ENCODE results near the gene SCAMP2. TPM values are rescaled to one million over a fixed set of nuclear protein-coding genes. Genes with fewer than 3 reads are reported as not detected.

Gene SCAMP2
- polyA plus RNA-seq, 3 donors, result 124 to 158 (median 124) TPM

DNA sequence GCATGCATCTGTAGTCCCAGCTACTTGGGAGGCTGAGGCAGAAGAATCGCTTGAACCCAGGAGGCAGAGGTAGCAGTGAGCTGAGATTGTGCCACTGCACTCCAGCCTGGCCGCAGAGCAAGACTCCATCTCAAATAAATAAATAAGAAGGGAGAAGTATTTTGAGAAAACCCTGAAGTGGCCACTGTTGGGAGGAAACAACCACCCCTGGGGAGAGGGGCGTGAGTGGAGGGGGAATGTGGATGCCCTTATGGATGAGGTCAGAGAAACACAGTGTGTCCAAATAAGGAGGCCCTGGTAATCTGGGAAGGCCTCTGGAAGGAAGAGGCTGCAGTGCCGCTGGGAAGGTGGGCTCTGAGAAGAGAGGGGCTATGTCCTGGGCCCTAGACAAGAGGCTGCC is 50.9 kb downstream of the SCAMP2 start:
- no peaks in the 10 kb centered on the region for H4K20me1 ChIP-seq (ENCODE audit: insufficient read depth, low read length)
- WGBS (ENCODE audit: insufficient coverage), result 94% methylated on average over 2 of the region's 4 CpGs
- no peak overlapping the region for H3K9ac ChIP-seq (ENCODE audit: insufficient read depth, low read length, poor library complexity, severe bottlenecking)
- H3K36me3 Mint-ChIP-seq, result no peaks in the 10 kb centered on the region
- H3K9me3 Mint-ChIP-seq, result peaks cover 0 to 2% (median 0%) of the 10 kb centered on the region in 7 donors
- H3K4me1 Mint-ChIP-seq, result peaks cover 17% of the 10 kb centered on the region
- no peak for DNase-seq
- H3K4me3 ChIP-seq (replicated peaks in 1 of 3; ENCODE audit: low read depth in 2 of 3, low read length in 3 of 3), result no peak overlapping the region
- H3K4me2 ChIP-seq (replicated peaks; ENCODE audit: extremely low read depth, low read length, poor library complexity, severe bottlenecking), result no peak overlapping the region
- peaks cover 5 to 22% of the 10 kb centered on the region in 2 donors for H3K4me1 ChIP-seq (ENCODE audit: control insufficient read depth in 1 of 2, insufficient read depth in 2 of 2, low read length in 2 of 2)
- H3K4me3 Mint-ChIP-seq, result no peak overlapping the region
- H3K9me3 ChIP-seq (replicated peaks in 1 of 2; ENCODE audit: control insufficient read depth in 1 of 2, insufficient read depth in 1 of 2, low read length in 2 of 2), result no peaks in the 10 kb centered on the region
- TF ChIP-seq, protein P1, sequence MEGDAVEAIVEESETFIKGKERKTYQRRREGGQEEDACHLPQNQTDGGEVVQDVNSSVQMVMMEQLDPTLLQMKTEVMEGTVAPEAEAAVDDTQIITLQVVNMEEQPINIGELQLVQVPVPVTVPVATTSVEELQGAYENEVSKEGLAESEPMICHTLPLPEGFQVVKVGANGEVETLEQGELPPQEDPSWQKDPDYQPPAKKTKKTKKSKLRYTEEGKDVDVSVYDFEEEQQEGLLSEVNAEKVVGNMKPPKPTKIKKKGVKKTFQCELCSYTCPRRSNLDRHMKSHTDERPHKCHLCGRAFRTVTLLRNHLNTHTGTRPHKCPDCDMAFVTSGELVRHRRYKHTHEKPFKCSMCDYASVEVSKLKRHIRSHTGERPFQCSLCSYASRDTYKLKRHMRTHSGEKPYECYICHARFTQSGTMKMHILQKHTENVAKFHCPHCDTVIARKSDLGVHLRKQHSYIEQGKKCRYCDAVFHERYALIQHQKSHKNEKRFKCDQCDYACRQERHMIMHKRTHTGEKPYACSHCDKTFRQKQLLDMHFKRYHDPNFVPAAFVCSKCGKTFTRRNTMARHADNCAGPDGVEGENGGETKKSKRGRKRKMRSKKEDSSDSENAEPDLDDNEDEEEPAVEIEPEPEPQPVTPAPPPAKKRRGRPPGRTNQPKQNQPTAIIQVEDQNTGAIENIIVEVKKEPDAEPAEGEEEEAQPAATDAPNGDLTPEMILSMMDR (IDR thresholded peaks at IDR 0.05), result no peak
- H3K27ac Mint-ChIP-seq, result no peak overlapping the region
- H3K79me2 ChIP-seq (ENCODE audit: insufficient read depth, low read length), result no peaks in the 10 kb centered on the region
- intact Hi-C loops (cut with micrococcal nuclease), result no loop called here
- no peak overlapping the region for H3K27ac ChIP-seq (ENCODE audit: low read depth in 1 of 2, low read length in 2 of 2)
- H3K36me3 ChIP-seq (replicated peaks in 1 of 2; ENCODE audit: control insufficient read depth in 1 of 2, insufficient read depth in 2 of 2, low read length in 2 of 2), result no peaks in the 10 kb centered on the region
- H3K27me3 ChIP-seq (ENCODE audit: control insufficient read depth in 2 of 2, insufficient read depth in 2 of 2, low read length in 2 of 2), result peaks cover 4 to 17% of the 10 kb centered on the region in 2 donors
- peaks cover 15 to 29% (median 26%) of the 10 kb centered on the region in 3 donors for H3K27me3 Mint-ChIP-seq (ENCODE audit: low read depth in 3 of 3)
- no peak overlapping the region for H2AFZ ChIP-seq (ENCODE audit: insufficient read depth, low read depth, low read length, poor library complexity, severe bottlenecking)

- Histone ChIP-seq H3K27ac (ENCODE audit: low read depth in 1 of 2, low read length in 2 of 2) (no peak overlapping the region), H3K9me3 (replicated peaks in 1 of 2; ENCODE audit: control insufficient read depth in 1 of 2, insufficient read depth in 1 of 2, low read length in 2 of 2) (no peaks in the 10 kb centered on the region), H3K36me3 (replicated peaks in 1 of 2; ENCODE audit: control insufficient read depth in 1 of 2, insufficient read depth in 2 of 2, low read length in 2 of 2) (no peaks in the 10 kb centered on the region), H3K4me1 (ENCODE audit: control insufficient read depth in 1 of 2, insufficient read depth in 2 of 2, low read length in 2 of 2) (peaks cover 5 to 22% of the 10 kb centered on the region in 2 donors), H3K4me3 (replicated peaks in 1 of 3; ENCODE audit: low read depth in 2 of 3, low read length in 3 of 3) (no peak overlapping the region), H3K79me2 (ENCODE audit: insufficient read depth, low read length) (no peaks in the 10 kb centered on the region), H4K20me1 (ENCODE audit: insufficient read depth, low read length) (no peaks in the 10 kb centered on the region), H3K4me2 (replicated peaks; ENCODE audit: extremely low read depth, low read length, poor library complexity, severe bottlenecking) (no peak overlapping the region), H3K27me3 (ENCODE audit: control insufficient read depth in 2 of 2, insufficient read depth in 2 of 2, low read length in 2 of 2) (peaks cover 0 to 13% of the 10 kb centered on the region in 2 donors), H2AFZ (ENCODE audit: insufficient read depth, low read depth, low read length, poor library complexity, severe bottlenecking) (no peak overlapping the region), H3K9ac (ENCODE audit: insufficient read depth, low read length, poor library complexity, severe bottlenecking) (no peak overlapping the region)
- no peak for DNase-seq
- TF ChIP-seq, protein P1 (IDR thresholded peaks at IDR 0.05), result no peak
- peak overlapping the region in 1 of 7 donors; percentile 67 for H3K27ac Mint-ChIP-seq
- H3K4me3 Mint-ChIP-seq, result no peak overlapping the region
- peaks cover 17% of the 10 kb centered on the region for H3K4me1 Mint-ChIP-seq
- intact Hi-C loops (cut with micrococcal nuclease), result no loop called here
- no peaks in the 10 kb centered on the region for H3K36me3 Mint-ChIP-seq
- H3K27me3 Mint-ChIP-seq (ENCODE audit: low read depth in 3 of 3), result peaks cover 10 to 25% (median 25%) of the 10 kb centered on the region in 3 donors
- WGBS (ENCODE audit: insufficient coverage), result 98% methylated on average over 5 of the region's 7 CpGs
- H3K9me3 Mint-ChIP-seq, result peaks cover 0 to 2% (median 0%) of the 10 kb centered on the region in 7 donors
Measured at GRCh38 chr15:74821790-74822158, 51.4 kb downstream of the SCAMP2 start.

All from CD14-positive monocyte (primary cell).